HG03280 (cell line): Measurements from ENCODE around the gene SF3B6.
"Not testable (repeated sequence)": the region's sequence is repeated elsewhere in the genome, so short reads cannot be mapped to it uniquely, and the experiment has no call there.

Source experiments
- ATAC-seq: cut with Tn5 transposase; IDR thresholded peaks from one replicate; pipeline ENCODE4 v1.9.1; 2021; ENCODE audit warnings: mild to moderate bottlenecking, moderate library complexity; ENCODE audit not compliant: unreplicated experiment

The SF3B6 gene, protein sequence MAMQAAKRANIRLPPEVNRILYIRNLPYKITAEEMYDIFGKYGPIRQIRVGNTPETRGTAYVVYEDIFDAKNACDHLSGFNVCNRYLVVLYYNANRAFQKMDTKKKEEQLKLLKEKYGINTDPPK

DNA sequence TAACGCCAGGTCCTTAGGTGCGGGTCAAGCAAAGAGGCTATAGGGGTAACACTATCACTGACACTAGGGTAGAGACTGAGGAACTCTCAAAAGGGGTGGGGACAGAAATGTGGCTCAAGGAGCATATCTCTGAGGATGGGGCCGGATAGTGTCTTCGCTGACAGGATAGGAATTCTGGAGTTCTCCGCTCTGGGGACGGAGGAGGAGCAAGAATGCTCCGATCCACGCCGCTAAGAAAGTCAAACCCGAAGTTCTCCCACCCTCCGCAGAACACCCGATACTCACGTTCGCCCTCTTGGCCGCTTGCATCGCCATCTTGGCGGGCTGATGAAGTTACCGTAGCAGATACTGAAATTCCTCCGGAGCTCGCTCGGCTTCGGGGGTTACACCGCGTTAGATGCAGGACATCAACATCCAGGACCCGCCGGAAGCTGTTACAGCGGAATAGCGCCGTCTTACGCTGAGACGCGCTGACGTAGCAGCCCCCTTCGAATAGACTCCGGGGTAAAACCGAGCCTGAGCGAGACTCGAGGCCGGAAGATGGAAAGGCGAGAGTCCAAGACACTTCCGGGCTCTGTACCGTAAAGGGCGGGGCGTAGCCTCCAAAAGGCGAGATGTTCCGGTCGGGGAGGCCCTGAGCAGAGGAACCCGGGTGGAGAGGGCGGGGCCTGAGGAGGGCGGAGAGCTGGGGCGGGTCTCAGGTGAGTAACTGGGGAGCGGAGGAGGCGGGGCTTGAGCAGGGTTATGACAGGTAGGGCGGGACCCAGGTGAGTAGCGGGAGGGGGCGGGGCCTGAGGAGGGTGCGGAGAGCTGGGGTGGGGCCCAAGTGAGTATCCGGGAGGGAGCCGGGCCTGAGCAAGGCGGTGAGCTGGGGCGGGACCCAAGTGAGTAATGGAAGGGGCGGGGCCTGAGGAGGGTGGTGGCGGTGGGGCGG lies at the start of gene SF3B6:
SF3B6 (minus strand) TSS at position 412 of the 934 bp plus-strand sequence; CDS start at position 315, 97 bp downstream.
- ATAC-seq, result peak; percentile 95

DNA sequence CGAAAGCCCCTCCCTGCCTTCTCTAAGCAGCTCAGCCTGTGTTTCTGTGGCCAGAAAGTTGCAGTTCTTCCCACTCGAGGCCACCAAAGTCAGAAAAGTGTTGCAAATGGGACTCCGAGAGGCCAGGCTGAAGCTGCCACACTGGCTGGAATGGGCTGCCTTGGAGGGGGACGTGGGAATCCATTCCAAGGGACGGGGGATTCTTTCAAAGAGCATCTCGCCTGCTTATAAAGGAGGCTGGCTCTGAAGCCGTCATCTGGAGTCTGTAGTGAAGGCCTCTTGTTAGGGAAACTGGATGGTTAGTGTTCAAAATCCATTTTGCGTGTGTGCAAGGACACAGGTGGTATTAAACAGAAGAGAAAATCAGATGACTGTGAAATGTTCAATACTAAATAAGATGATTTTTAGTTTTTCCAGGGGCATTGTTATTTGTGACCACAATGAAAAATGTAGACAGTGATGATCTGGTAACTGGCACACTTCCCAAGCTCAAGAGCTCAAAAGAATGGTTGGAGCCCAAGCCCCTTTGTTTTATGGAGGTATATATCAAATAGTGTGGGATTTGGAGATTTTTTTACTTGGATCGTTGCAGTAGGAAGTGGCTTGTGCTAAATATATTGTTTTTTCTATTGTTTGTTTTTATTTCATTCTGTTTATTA lies 47.9 kb upstream of the SF3B6 start:
- peak; percentile 3 for ATAC-seq

DNA sequence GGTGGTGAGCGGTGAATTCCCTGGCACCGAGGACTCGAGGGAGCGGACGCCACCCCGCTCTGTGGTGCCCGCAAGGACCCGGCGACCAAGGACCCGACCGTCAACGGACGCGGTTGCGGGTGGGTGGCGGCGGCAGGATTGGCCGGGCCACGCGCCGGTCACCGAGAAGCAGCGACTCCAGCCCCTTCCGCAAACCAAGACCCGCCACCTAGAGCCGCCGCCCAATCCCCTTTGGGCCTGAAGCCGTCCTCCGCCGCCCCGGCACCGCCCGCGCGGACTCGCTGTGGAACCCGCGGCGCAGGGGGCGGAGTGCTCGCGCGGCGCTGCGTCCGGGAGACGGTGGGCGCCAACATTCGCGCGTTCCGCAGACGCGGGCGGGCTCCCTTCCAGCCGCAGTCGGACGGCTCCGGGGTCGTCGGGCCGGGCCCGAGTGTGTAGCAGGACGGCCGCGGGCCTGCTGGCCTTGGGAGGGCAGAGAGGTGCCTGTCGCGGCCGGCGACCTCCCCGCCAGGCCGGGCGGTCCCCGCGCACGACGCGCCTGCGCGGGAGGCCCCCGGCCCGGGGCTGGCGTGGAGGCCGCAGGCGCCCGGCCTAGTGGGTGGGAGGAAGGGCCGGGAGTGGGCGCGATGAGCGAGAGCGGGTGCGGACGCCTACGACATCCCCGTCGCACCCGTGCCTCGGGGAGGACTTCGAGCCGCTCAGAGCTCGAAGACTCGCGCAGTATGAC lies 47.2 kb upstream of the SF3B6 start, which contains the start of the genes FAM228B and PFN4:
FAM228B (plus strand) TSS at position 275 of the 727 bp plus-strand sequence. CDS start 893 bp downstream, outside the sequence.
PFN4 (minus strand) TSS at position 140 of the 727 bp plus-strand sequence. CDS start 799 bp downstream, outside the sequence.
- peak; percentile 85 for ATAC-seq

DNA sequence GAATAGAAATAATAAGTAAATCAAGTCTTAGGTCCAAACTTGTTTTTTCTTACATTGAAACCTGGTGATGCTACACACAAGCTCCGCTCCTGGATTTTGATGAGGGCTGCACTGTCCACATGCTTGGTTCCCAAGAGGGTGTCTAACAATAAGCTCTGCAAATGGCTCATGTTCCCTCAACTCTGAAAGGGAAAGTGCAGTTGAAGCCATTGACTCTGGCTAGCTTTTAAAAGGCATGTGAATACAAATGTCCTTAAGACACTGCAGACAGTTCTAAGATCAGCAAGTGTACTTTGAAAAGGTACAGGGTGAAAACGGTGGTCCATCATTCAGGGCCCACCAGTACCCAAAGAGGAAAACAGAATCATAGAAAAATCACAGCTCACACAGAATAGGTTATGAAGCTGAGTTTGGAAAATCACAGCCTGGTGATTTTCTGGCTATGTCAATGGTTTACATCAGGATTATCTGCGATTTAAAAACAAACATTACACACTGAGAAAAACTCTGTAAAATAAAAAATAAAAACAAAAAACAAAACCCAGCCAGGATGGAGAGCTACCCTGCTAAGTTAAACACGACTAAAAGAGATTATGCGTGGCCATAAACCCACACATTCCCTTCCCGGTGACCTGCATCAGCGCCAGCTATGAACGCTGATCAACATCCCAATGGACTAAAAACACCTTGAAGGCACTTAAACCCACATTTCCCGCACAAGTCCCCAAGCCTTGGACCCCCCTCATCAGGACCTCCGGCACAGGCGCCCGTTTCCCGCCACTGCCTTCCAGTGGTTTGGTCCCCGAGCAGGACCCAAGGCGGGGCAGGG lies 46.5 kb upstream of the SF3B6 start:
- ATAC-seq, result no peak

DNA sequence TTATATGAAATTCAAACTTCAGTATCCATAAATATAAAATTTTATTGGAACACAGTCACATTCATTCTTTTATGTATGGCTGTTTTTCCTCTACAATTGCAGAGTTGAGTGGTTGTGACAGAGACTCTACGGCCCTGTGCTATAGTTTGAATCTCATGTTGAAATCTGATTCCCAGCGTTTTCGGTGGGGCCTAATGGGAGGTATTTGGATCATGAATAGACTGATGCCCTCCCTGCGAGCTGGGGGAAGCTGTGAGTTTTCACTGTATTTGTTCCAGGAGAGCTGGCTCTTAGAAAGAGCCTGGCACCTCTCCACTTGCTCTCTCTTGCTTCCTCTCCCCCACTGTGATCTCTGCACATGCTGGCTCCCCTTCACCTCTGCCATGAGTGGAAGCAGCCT lies 45.3 kb upstream of the SF3B6 start:
- ATAC-seq, result no peak

DNA sequence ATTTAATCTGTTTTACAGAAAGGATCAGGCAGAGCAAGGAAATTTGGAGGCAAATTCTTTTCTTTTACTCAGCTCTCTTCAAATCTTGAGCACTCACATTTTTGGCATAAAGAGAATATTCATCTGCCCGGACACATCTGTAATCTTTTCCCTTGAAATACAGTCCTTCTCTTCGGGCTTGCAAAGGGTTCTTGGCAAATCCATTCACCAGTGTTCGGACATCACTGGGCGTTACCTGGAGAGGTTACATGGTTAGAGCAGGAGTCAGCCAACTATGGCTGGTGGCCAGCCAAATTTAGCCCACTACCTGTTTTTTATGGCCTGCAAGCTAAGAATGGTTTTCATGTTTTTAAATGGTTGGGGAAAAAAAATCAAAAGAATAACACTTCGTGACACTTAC lies 44.9 kb upstream of the SF3B6 start:
- no peak for ATAC-seq

DNA sequence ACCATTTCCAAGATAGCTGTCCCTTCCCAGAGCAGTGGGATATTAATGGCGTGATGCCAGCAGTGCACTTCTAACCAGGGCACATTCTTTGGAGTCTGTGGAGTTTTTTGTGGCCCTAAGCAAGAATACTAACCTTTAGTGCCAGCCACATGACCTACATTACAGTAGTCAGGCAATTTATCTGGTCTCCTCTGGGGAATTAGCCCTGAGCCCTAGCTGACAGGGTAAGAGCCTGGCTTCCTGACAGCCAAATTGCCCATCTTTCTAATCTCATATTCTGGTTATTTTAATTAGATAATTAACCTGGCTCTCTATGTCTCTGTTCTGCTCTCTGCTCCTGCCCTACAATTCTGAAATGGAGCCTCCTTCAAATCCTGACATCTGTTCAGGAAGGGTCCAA lies 41.8 kb upstream of the SF3B6 start:
- ATAC-seq, result no peak

DNA sequence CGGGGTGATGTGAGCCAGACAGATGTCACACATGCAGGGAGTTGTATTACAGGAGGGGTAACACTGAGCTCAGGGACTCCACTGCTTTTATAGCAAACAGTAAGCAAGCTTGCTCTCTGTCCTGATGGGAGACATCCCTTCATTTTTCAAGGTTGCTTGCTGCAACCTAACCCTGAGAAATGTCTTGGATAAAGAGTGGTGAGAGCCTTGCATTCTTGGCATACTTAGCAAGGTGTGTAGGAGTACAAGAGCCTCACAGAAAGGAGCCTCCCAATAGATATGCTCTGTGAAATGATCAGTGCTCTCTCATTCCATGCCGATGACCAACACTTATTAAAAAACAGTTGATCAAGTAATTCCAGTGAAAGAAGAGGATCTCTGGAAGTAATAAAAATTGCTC lies 38.9 kb upstream of the SF3B6 start:
- no peak for ATAC-seq

DNA sequence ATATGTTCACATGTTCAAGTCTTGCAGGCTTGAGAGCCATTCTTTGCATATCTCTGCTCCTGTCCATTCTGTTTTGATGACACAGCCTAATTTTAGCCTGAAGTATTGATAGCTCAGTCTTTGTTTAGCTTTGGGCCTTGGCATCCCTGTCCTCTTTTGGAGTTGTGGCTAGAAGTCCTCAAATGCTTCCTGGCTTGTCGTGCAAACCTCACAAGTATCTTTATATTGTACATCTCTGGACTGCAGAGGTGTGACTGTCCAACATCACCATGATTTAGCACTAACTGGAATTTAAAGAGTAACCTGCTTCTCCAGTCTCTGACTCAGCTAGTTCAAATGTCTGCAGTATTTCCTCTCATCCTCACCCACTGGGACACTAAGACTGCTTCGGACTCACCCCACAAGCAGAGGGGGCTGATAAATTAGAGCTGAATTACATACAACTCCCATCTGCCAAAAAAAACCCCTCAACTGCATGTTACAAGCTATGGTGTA lies 35.3 kb upstream of the SF3B6 start:
- ATAC-seq, result no peak

DNA sequence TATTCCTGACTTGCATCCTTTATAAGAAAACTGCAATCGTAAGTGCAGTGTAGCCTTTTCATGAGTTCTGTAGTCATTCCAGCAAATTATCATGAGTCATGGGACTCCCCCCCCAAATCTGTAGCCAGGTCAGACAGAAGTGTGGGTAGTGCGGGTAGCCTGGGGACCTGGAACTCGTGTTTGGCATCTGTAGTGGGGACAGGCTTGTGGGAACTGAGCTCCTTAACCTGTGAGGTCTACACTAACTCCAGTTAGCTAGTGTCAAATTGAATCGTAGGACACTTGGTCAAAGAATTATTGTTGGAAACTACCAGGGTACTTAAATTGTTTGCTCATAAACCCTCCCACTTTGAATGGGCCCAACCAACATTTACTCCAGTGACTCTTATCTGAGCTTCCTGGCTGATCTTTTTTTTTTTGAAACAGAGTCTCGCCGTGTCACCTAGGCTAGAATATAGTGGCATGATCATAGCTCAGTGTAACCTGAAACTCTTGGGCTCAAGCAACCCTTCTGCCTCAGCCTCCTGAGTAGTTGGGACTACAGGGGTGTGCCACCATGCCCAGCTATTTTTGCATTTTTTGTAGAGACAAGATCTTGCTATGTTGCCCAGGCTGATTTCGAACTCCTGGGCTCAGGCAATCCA lies 34.7 kb upstream of the SF3B6 start:
- ATAC-seq, result no peak

DNA sequence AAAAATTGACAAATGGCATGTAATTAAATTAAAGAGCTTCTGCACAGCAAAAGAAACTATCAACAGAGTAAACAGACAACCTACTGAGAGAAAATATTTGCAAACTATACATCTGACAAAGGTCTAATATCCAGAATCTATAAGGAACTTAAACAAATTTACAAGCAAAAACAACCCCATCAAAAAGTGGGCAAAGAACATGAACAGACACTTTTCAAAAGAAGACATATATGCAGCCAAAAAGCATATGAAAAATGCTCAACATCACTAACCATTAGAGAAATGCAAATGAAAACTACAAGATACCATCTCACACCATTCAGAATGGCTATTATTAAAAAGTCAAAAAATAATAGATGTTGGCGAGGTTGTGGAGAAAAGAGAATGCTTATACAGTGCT lies 33.3 kb upstream of the SF3B6 start:
- ATAC-seq, result not testable (repeated sequence)

DNA sequence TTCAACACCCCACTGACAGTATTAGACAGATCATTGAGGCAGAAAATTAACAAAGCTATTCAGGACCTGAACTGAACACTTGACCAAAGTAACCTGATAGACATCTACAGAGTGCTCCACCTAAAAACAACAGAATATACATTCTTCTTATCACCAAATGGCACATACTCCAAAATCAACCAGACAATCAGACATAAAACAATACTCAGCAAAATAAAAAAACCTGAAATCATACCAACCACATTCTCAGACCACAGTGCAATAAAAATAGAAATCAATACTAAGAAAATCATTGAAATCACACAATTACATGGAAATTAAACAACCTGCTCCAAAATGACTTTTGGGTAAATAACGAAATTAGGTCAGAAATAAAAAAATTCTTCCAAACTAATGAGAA lies 31.2 kb upstream of the SF3B6 start:
- ATAC-seq, result no peak

DNA sequence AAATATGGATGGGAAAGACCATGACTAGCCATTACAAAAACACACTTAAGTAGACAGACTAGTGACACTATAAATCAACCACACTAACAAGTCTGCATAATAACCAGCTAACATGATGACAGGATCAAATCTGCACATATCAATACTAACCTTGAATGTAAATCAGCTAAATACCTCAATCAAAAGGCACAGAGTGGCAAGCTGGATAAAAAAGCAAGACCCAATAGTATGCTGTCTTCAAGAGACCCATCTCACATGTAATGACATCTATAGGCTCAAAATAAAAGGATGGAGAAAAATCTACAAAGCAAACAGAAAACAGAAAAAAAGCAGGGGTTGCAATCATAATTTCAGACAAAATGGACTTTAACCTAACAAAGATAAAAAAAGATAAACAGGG lies 30.7 kb upstream of the SF3B6 start:
- no peak for ATAC-seq

DNA sequence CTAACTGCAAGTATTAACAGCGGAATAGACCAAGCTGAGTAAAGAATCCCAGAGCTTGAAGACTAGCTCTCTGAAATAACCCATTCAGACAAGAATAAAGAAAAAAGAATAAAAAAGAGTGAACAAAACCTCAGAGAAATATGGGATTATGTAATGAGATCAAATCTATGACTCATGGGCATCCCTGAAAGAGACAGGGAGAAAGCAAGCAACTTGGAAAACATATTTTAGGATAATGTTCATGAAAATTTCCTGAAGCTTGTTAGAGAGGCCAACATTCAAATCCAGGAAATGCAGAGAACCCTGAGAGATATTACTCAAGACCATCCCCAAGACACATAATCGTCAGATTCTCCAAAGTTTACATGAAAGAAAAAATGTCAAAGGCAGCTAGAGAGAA lies 29.7 kb upstream of the SF3B6 start:
- no peak for ATAC-seq

DNA sequence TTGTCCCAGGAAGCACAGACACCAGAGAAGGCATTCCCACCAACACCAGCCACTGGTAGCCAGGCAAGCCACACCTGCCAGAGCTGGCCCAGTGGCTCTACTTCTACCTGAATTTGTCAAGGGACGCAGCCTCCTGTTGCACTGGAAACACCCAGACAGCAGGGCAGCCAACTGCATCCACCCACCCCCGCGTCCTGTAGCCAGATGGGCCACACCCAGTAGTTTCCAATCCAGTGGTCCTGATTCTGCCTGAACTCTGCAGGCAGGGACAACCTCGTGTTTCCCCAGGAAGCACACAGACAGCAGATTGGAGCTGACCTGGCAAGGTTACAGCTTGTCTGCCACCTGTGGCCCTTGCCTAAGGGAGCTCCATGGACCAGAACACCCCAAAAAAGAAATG lies 28.8 kb upstream of the SF3B6 start:
- no peak for ATAC-seq

DNA sequence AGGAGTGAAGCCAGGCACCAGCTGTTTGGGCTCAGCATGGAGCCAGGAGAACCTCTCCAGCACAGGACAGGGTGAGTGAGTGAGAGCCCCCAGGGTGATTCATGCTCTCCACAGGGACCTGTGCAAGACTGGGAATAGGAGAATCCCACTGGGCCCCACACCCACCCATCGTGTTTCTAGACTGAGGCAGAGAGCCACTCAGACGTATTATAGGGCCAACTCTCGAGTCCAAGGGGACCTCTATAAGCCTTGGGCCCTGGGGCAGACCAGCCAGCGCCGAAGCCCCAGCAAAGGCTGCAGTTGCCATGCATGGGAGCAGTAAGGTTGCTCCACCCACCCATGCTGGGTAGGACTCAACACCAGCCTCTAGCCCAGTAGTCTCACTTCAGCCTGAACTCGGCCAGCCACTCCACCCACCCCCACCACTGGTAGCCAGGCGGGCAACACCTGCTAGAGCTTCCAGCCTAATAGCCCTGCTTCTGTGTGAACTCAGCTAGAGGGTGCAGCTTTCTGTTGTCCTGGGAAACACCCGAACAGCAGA lies 28.1 kb upstream of the SF3B6 start:
- ATAC-seq, result no peak

DNA sequence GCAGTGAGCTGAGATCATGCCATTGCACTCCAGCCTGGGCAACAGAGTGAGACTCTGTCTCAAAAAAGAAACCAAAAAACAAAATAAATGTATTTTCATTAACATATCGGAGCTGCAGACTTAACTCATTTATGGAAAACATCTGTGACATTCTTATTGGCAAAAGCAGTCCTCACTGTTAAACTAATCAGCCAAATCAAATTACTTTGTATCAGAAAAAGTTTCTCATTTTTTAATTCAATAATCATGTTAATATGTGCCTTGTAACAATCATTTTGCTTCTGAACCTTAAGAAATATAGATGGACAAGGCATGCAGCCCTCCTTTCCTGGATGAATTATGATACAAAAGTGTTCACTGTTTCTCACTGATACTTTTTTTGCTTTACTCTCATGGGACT lies 26.6 kb upstream of the SF3B6 start:
- ATAC-seq, result no peak

DNA sequence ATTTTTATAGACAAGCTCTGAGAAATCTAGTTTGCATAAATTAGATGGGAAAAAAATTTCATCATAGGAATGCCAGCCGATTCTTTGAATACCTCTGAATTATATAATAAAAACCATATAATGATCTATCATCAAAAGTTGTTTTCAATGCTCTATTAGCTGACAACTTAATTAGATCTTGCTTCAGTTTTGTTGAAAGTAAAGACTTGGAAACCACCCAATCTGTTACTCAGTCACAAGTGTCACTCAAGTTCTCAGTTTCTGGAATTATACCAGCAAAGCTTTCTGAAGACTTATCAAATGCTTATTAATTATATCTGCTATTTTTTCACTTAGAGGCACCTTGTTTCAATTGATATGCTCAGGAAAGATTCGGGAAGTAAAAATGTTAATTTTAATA lies 25.9 kb upstream of the SF3B6 start:
- no peak for ATAC-seq

DNA sequence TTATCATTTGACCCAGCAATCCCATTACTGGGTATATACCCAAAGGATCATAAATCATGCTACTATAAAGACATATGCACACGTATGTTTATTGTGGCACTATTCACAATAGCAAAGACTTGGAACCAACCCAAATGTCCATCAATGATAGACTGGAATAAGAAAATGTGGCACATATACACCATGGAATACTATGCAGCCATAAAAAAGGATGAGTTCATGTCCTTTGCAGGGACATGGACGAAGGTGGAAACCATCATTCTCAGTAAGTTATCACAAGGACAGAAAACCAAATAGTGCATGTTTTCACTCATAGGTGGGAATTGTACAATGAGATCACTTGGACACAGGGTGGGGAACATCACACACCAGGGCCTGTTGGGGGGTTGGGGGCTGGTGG lies 24.6 kb upstream of the SF3B6 start:
- ATAC-seq, result not testable (repeated sequence)
